Activated gamma-delta T cell treated with anti-CD3 and anti-CD28 coated beads, Interleukin-2, amount 50 U/mL, for 16 hours (primary cell): ENCODE measurements around the gene CSNK1G2.
A peak's percentile ranks its signal among the peaks of the same experiment; 100 is the strongest.

Experiments used
- DNase-seq: peaks from one replicate; pipeline ENCODE4 v3.0.0-alpha.2; 2020; ENCODE audit warnings: low read depth

CSNK1G2 gene

GRCh38 chr19:1918975-1919374 is 22.0 kb upstream of the CSNK1G2 start:
- no peak for DNase-seq

DNA sequence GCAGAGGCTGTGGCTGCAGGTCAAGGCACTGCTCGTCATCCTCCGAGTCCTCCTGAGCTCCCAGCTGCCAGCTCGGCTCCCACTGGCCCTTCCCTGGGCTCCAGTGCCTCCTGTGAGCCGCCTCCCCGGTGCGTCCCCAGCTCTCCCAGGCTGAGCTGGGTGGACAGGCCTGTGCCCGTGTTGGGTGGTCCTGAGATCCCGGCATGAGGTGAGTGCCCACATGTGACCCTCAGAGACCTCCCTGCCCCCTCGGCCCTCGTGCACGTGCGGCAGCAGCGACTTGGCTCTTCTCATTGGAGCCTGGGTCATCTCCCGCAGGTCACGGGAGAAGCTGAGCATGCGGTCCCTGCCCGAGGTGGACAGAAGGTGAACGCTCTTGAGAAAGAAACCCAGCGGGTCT is 20.3 kb upstream of the CSNK1G2 start:
- DNase-seq, result no peak

GRCh38 chr19:1921326-1921725 is 19.6 kb upstream of the CSNK1G2 start:
- no peak for DNase-seq

- no peak for DNase-seq
Observed at GRCh38 chr19:1921825-1922224, 19.1 kb upstream of the CSNK1G2 start.

GRCh38 chr19:1922803-1923202 is 18.2 kb upstream of the CSNK1G2 start:
- DNase-seq, result no peak

DNA sequence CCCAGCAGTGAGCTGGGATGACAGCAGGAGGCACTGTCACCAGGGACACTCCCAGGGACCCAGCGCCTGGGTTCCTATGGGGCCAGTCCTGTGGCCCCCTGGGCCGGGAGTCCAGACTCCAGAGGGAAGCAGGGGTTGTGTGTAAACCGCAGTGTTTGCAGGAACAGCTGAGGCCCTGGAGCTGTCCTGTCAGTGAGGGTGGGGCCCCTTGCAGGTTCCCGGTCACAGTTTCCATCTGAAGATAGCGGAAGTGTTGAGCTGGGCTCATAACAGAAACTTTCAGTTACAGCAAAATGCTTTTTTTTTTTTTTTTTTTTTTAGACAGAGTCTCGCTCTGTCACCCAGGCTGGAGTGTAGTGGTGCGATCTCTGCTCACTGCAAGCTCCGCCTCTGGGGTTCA is 17.7 kb upstream of the CSNK1G2 start:
- DNase-seq, result no peak

- DNase-seq, result no peak
Observed at GRCh38 chr19:1924320-1924961, 16.5 kb upstream of the CSNK1G2 start.

DNA sequence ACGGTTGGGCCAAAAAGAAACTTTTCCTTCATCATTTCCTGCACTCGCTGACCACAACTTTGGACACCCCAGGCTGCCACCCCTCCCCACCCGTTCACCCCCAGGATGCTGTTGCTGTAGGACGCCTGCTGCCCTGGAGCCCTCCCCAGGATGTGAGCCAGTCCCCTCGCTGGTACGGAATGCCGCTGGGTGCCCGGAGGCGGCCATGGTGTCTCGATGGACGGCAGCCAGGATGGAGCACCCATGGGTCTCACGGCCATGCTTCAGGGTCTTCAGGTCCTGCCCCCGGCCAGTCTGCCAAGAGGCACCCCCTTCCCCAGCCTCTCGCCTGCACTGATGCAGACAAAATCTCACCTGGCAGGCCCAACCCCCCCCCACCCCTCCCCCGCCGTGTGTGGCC is 15.4 kb upstream of the CSNK1G2 start:
- no peak for DNase-seq

GRCh38 chr19:1929021-1929742 is 11.8 kb upstream of the CSNK1G2 start:
- DNase-seq, result peak; percentile 82

GRCh38 chr19:1931445-1931844 is 9.5 kb upstream of the CSNK1G2 start:
- DNase-seq, result no peak

DNA sequence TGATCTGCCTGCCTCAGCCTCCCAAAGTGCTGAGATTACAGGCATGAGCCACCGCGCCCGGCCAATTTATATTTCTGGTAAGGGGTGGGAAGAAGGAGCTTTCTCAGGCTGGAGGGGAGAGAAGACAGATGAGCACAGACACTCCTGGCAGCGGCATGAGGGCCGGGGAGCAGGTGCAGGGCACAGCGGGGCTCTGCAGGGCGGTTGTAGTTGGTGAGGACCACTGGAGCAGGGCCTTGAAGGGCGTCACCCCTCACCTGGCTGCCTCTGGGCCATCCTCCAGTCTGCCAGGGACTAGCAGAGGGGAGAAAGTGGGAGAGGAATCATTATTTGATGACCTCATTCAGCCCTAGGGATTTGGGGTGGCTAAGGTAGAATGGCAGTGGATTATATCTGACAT is 8.6 kb upstream of the CSNK1G2 start:
- DNase-seq, result no peak

GRCh38 chr19:1933244-1933643 is 7.7 kb upstream of the CSNK1G2 start:
- DNase-seq, result no peak

DNA sequence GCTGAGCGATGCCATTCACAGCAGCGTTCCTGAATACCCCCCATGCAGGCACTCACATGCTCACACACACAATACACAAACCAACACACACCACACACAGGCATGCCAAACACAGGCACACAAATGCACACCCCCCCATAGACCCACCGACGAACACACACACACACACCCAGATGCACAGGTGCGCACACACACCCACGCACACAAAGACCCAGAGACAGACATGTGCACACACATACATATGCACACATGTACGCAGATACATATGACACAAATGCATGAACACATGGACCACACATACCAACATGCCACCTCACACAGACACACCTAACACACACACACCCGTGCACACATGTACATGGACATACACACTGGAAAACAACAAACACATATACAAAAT is 7.0 kb upstream of the CSNK1G2 start:
- DNase-seq, result no peak

- no peak for DNase-seq
Observed at GRCh38 chr19:1935484-1936208, 5.3 kb upstream of the CSNK1G2 start.

GRCh38 chr19:1936430-1936829 is 4.5 kb upstream of the CSNK1G2 start:
- no peak for DNase-seq

DNA sequence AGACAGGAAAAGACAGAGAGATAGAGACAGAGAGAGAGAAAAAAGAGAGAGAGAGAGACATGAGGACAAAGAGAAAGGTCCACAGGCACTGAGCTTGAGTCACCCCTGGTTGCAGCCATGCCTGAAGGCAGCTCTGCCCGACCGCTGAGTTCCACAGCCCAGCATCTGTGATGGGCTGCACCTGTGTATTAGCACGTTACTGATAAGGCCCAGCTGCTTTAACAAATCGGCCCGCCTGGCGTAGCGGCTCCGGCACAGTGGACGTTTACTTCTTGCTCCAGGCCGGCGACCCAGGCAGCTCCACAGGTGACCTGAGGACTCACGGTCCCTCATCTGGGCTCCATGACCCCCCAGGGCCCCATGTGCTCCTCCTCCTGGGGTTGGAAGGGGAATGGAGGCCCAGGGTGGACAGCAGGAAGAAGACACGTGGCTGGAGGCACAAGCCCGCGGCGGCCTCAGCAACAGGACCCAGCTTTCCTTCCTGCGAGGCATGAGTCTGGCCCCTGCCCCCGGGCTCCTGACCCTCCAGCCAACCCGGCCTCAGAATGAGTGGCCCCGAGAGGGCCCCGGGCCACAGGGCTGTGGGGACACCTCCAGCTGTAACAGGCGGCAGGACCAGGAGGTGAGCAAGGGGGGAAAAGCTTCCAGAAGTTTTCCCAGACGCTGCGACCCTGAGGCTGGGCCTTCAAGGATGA is 3.9 kb upstream of the CSNK1G2 start:
- no peak for DNase-seq

DNA sequence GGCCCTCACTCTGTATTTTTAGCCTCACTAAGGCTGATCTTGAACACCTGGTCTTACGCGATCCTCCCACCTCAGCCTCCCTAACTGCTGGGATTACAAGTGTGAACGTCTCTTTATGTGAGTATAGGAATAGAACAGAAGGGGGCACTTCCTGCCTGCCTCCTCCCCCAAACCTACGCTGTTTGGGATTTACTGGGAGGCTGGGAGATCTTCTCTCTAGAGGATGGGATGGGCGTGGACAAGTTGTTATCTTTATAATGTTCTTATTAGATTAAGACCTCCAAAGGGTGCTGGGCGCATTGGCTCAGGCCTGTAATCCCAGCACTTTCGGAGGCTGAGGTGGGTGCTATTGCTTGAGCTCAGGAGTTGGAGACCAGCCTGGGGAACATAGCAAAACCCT is 2.9 kb upstream of the CSNK1G2 start:
- no peak for DNase-seq

DNA sequence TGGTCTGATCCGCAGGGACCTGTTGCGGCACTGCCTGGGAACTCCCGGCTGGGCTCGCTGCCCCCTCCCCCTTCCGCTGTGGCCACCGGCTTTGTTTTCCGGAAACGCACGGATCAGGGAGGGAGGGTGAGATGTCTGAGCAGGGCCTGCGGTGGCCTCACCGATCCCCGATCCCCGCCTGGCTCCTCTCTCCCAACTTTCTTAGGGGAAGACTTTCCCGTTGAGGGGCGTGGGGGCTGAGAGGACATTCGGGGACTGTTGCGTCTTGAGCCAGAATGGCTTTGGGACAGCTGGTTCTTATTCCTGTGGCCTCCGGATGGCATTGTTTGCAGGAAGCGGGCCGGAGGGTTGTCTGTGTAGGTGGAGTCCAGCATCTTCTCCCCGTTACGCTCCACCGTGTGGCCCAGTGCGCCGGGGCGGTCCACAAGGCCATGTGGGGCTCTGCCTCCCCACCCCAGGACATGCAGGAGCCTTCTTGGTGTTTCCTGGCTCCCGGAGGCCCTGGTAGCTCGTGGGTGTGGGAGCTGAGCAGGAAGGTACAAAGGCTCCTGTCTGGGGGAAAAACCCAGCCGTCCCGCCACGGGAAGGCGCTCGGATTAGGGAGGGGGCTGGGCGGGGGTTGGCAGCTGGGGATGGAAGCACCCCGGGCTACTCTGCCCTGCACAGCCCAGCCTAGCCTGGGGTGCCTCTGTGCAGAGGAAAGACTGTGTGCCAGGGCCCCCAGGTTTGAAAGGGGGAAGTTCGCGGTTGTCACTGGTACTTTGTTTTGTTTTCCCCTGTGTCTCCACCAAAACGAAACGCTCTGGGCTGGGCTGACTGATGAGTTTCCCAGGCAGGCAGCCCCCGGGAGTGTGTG is 1.3 kb downstream of the CSNK1G2 start:
- DNase-seq, result peak; percentile 67

DNA sequence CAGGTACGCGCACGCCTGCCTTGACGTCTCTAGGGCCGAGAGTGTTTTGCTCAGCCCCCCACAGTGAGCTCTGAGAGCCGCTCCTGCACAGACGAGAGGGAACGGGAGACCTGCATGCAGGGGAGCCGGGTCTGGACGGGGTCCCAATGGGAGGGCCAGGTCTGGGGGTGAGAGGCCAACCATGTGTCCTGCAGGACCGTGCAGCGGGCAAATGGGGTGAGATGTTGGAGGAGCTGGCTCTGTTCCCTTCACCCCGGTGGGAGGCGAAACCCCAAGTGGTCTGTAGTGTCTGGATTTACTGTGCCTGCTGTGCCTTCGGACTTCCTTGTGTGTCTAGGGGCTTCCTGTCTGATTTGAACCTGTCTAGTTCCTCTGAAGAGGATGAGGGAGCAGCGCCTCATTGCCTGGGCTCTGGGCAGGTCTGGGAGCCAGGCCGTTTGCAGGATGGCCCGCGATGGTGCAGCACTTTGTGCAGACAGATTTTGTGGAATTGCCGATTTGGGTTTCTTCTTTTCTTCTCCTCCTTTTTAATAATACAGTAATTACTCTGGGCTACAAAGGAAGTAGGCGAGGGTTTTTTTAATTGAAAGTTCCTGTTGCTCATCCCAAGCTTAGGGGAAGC is 2.1 kb downstream of the CSNK1G2 start:
- DNase-seq, result no peak

DNA sequence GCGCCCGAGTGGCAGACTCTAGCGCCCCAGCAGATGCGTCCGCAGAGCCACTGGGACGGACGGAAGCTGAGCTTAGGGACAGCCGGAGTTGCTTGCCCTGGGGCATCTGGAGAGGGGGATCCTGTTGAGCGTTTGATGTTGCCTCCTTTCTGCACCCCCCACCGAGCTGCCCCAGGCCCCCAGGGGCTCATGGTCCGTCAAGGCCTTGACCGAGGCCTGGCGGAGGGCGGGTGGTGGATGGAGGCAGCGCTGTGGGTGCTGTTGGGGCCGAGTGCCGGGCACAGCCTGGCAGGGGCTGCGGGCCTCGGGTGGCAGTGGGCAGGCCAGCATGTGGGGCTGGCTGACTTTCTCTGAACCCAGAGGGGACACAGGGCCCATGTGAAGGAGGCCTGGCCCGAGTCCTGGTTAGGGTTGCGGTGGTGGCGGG is 2.7 kb downstream of the CSNK1G2 start:
- no peak for DNase-seq
